ENCODE measurements around the gene PLBD1.

PLBD1 gene

GRCh38 chr12:14561677-14562238 is 5.9 kb downstream of the PLBD1 start:
- H3K36me3 ChIP-seq, result no peaks in the 10 kb centered on the region
- no peak overlapping the region for H3K27ac ChIP-seq
- H3K4me3 ChIP-seq, result no peak overlapping the region

GRCh38 chr12:14560904-14561574 is 6.6 kb downstream of the PLBD1 start:
- H3K4me2 ChIP-seq, result no peak overlapping the region
- no peak for TF ChIP-seq Cebpa-rat (IDR thresholded peaks at IDR 0.05)
- H3K9me3 ChIP-seq (replicated peaks in 1 of 11), result peaks cover 0 to 16% (median 0%) of the 10 kb centered on the region in 11 experiments; a peak in 1 of 22 replicates
- peaks cover 8 to 17% (median 12%) of the 10 kb centered on the region in 10 experiments; a peak in 19 of 20 replicates for H3K4me1 ChIP-seq
- H3K4me3 ChIP-seq, result no peak overlapping the region
- no peaks in the 10 kb centered on the region for H3K27me3 ChIP-seq
- H3K27ac ChIP-seq, result no peak overlapping the region
- no peak overlapping the region for H3K9ac ChIP-seq
- H3K36me3 ChIP-seq, result no peaks in the 10 kb centered on the region
- no peaks in the 10 kb centered on the region for H4K20me1 ChIP-seq

More at GRCh38 chr12:14561677-14562238, 5.9 kb downstream of the PLBD1 start:
- no peaks in the 10 kb centered on the region for H3K27me3 ChIP-seq
- peaks cover 1 to 14% (median 2%) of the 10 kb centered on the region in 11 experiments; a peak in 18 of 22 replicates for H3K9me3 ChIP-seq (replicated peaks in 1 of 11)
- peaks cover 8 to 17% (median 12%) of the 10 kb centered on the region in 10 experiments; a peak in 19 of 20 replicates for H3K4me1 ChIP-seq
- no peaks in the 10 kb centered on the region for H4K20me1 ChIP-seq
- H3K9ac ChIP-seq, result no peak overlapping the region
- no peak for TF ChIP-seq Cebpa-rat (IDR thresholded peaks at IDR 0.05)
- no peak overlapping the region for H3K4me2 ChIP-seq

- no peak overlapping the region for H3K9ac ChIP-seq
- no peaks in the 10 kb centered on the region for H3K27me3 ChIP-seq
- H3K4me2 ChIP-seq, result peak overlapping the region; percentile 6 to 73 (median 37); a peak in 16 of 22 replicates
- H3K9me3 ChIP-seq (replicated peaks in 1 of 11), result peaks cover 0 to 14% (median 0%) of the 10 kb centered on the region in 11 experiments; a peak in 1 of 22 replicates
- peaks cover 8 to 40% (median 26%) of the 10 kb centered on the region in 10 experiments; a peak in 19 of 20 replicates for H3K4me1 ChIP-seq
- no peak overlapping the region for H3K4me3 ChIP-seq
- TF ChIP-seq Cebpa-rat (IDR thresholded peaks at IDR 0.05), result no peak
- H3K27ac ChIP-seq, result peak overlapping the region in 2 of 11 experiments; percentile 39 to 43; a peak in 4 of 22 replicates
- no peaks in the 10 kb centered on the region for H3K36me3 ChIP-seq
- no peaks in the 10 kb centered on the region for H4K20me1 ChIP-seq
Measured at GRCh38 chr12:14558473-14558959, 9.2 kb downstream of the PLBD1 start.

DNA sequence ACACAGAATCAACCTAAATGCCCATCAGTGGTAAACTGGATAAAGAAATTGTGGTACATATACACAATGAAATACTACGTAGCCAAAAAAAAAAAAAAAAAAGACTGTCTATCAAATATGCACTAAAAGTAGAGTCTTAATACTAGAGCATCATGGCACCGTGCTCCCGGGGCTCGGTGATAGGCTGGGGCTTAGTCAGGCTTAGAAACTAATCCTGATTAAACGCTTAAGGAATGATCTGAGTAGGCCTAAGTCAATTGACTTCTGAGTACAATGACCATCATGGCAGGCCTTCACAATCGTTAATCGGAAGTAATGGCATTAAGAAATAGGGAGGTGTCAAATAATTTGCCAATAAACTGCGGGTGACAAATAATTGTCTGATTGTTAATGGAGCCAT is 9.7 kb downstream of the PLBD1 start:
- H4K20me1 ChIP-seq, result no peaks in the 10 kb centered on the region
- H3K4me1 ChIP-seq, result peaks cover 8 to 42% (median 26%) of the 10 kb centered on the region in 10 experiments; a peak in 19 of 20 replicates
- H3K36me3 ChIP-seq, result no peaks in the 10 kb centered on the region
- no peaks in the 10 kb centered on the region for H3K27me3 ChIP-seq
- H3K9me3 ChIP-seq (replicated peaks in 1 of 11), result peaks cover 0 to 19% (median 3%) of the 10 kb centered on the region in 11 experiments; a peak in 4 of 22 replicates
- H3K4me3 ChIP-seq, result no peak overlapping the region
- H3K9ac ChIP-seq, result no peak overlapping the region
- no peak overlapping the region for H3K27ac ChIP-seq
- TF ChIP-seq Cebpa-rat (IDR thresholded peaks at IDR 0.05), result no peak
- peak overlapping the region in 4 of 11 experiments; percentile 41 to 73 (median 64); a peak in 8 of 22 replicates for H3K4me2 ChIP-seq

GRCh38 chr12:14554281-14555007 is 13.2 kb downstream of the PLBD1 start:
- TF ChIP-seq Cebpa-rat (IDR thresholded peaks at IDR 0.05), result no peak
- no peaks in the 10 kb centered on the region for H3K36me3 ChIP-seq
- H3K27ac ChIP-seq, result peak overlapping the region in 6 of 11 experiments; percentile 7 to 62 (median 33); a peak in 10 of 22 replicates
- peaks cover 0 to 38% (median 18%) of the 10 kb centered on the region in 11 experiments; a peak in 10 of 22 replicates for H3K9me3 ChIP-seq (replicated peaks in 1 of 11)
- peak overlapping the region in 1 of 10 experiments; percentile 25; a peak in 2 of 20 replicates for H3K4me3 ChIP-seq
- no peaks in the 10 kb centered on the region for H3K27me3 ChIP-seq
- no peaks in the 10 kb centered on the region for H4K20me1 ChIP-seq
- H3K4me2 ChIP-seq, result peak overlapping the region in 9 of 11 experiments; percentile 12 to 86 (median 45); a peak in 15 of 22 replicates
- H3K9ac ChIP-seq, result peak overlapping the region in 4 of 11 experiments; percentile 16 to 36 (median 34); a peak in 6 of 22 replicates
- H3K4me1 ChIP-seq, result peaks cover 8 to 41% (median 26%) of the 10 kb centered on the region in 10 experiments; a peak in 19 of 20 replicates

GRCh38 chr12:14548609-14549008 is 19.1 kb downstream of the PLBD1 start:
- Histone ChIP-seq H3K27ac (no peak overlapping the region), H3K27me3 (no peaks in the 10 kb centered on the region), H4K20me1 (no peaks in the 10 kb centered on the region), H3K4me1 (peaks cover 0 to 3% (median 0%) of the 10 kb centered on the region in 10 experiments; a peak in 6 of 20 replicates), H3K4me3 (no peak overlapping the region), H3K36me3 (no peaks in the 10 kb centered on the region), H3K4me2 (no peak overlapping the region), H3K9me3 (replicated peaks in 1 of 11) (peaks cover 0 to 28% (median 15%) of the 10 kb centered on the region in 11 experiments; a peak in 9 of 22 replicates), H3K9ac (no peak overlapping the region)
- no peak for TF ChIP-seq Cebpa-rat (IDR thresholded peaks at IDR 0.05)

- H3K4me2 ChIP-seq, result no peak overlapping the region
- no peaks in the 10 kb centered on the region for H3K27me3 ChIP-seq
- H3K9ac ChIP-seq, result no peak overlapping the region
- H3K4me3 ChIP-seq, result no peak overlapping the region
- peaks cover 0 to 23% (median 13%) of the 10 kb centered on the region in 11 experiments; a peak in 9 of 22 replicates for H3K9me3 ChIP-seq (replicated peaks in 1 of 11)
- no peaks in the 10 kb centered on the region for H4K20me1 ChIP-seq
- TF ChIP-seq Cebpa-rat (IDR thresholded peaks at IDR 0.05), result no peak
- H3K4me1 ChIP-seq, result no peaks in the 10 kb centered on the region
- no peak overlapping the region for H3K27ac ChIP-seq
- no peaks in the 10 kb centered on the region for H3K36me3 ChIP-seq
Measured at GRCh38 chr12:14547571-14547970, 20.1 kb downstream of the PLBD1 start.

- Histone ChIP-seq H3K4me1 (no peaks in the 10 kb centered on the region), H3K4me2 (no peak overlapping the region), H3K9ac (no peak overlapping the region), H3K36me3 (no peaks in the 10 kb centered on the region), H3K27me3 (no peaks in the 10 kb centered on the region), H3K27ac (no peak overlapping the region), H3K9me3 (replicated peaks in 1 of 11) (peaks cover 0 to 8% (median 0%) of the 10 kb centered on the region in 11 experiments; a peak in 2 of 22 replicates), H4K20me1 (no peaks in the 10 kb centered on the region), H3K4me3 (no peak overlapping the region)
- no peak for TF ChIP-seq Cebpa-rat (IDR thresholded peaks at IDR 0.05)
Measured at GRCh38 chr12:14545144-14546124, 22.2 kb downstream of the PLBD1 start.
